BLaER1 treated with 17β-estradiol and CSF1 and Interleukin-3, amounts not matched to agents 10 nM and 100 nM (cell line): ENCODE measurements around the gene JUN.

Source experiments
- H3K27ac ChIP-seq, 11 experiments: shearing (Covaris generic); formaldehyde crosslinking; 2 replicates each; pipeline ENCODE4 v1.8.1; 2022
- H3K27me3 ChIP-seq, 11 experiments: shearing (Covaris generic); formaldehyde crosslinking; 2 replicates each; pipeline ENCODE4 v1.8.1; 2022
- H3K36me3 ChIP-seq, 11 experiments: shearing (Covaris generic); formaldehyde crosslinking; 2 replicates each; pipeline ENCODE4 v1.8.1; 2022
- H3K4me1 ChIP-seq, 10 experiments: shearing (Covaris generic); formaldehyde crosslinking; 2 replicates each; pipeline ENCODE4 v1.8.1; 2022
- H3K4me2 ChIP-seq, 11 experiments: shearing (Covaris generic); formaldehyde crosslinking; 2 replicates each; pipeline ENCODE4 v1.8.1; 2022
- H3K4me3 ChIP-seq, 10 experiments: shearing (Covaris generic); formaldehyde crosslinking; 2 replicates each; pipeline ENCODE4 v1.8.1; 2022
- H3K9ac ChIP-seq, 11 experiments: shearing (Covaris generic); formaldehyde crosslinking; 2 replicates each; pipeline ENCODE4 v1.8.1; 2022
- H3K9me3 ChIP-seq, 11 experiments: shearing (Covaris generic); formaldehyde crosslinking; replicated peaks in 1 of 11; 2 replicates each; pipeline ENCODE4 v1.8.1; 2022
- H4K20me1 ChIP-seq, 11 experiments: shearing (Covaris generic); formaldehyde crosslinking; 2 replicates each; pipeline ENCODE4 v1.8.1; 2022
- Cebpa-rat ChIP-seq, 11 experiments: shearing (Covaris generic); IDR thresholded peaks; 2 replicates each; pipeline ENCODE4 v1.8.1; 2022

The JUN gene

GRCh38 chr1:58763214-58763613 is 20.6 kb downstream of the JUN start:
- H3K4me1 ChIP-seq: no peaks in the 10 kb centered on the region
- no peaks in the 10 kb centered on the region for H3K9me3 ChIP-seq
- H4K20me1 ChIP-seq: no peaks in the 10 kb centered on the region
- no peak overlapping the region for H3K4me2 ChIP-seq
- H3K4me3 ChIP-seq: no peak overlapping the region
- H3K27ac ChIP-seq: no peak overlapping the region
- TF ChIP-seq Cebpa-rat (IDR thresholded peaks at IDR 0.05): no peak
- no peaks in the 10 kb centered on the region for H3K27me3 ChIP-seq
- no peaks in the 10 kb centered on the region for H3K36me3 ChIP-seq
- no peak overlapping the region for H3K9ac ChIP-seq

GRCh38 chr1:58762806-58763205 is 21.0 kb downstream of the JUN start:
- Histone ChIP-seq H3K27ac (no peak overlapping the region), H3K4me2 (no peak overlapping the region), H3K36me3 (no peaks in the 10 kb centered on the region), H3K27me3 (no peaks in the 10 kb centered on the region), H3K4me3 (no peak overlapping the region), H3K9ac (no peak overlapping the region), H3K9me3 (no peaks in the 10 kb centered on the region), H4K20me1 (no peaks in the 10 kb centered on the region), H3K4me1 (no peaks in the 10 kb centered on the region)
- no peak for TF ChIP-seq Cebpa-rat (IDR thresholded peaks at IDR 0.05)

- peak overlapping the region in 7 of 11 experiments; percentile 21 to 57 (median 44); a peak in 12 of 22 replicates for H3K27ac ChIP-seq
- H3K9ac ChIP-seq: peak overlapping the region in 1 of 11 experiments; percentile 34; a peak in 2 of 22 replicates
Observed at GRCh38 chr1:58755468-58755872, 28.4 kb downstream of the JUN start.

GRCh38 chr1:58754683-58755467 is 29.0 kb downstream of the JUN start:
- Histone ChIP-seq H4K20me1 (no peaks in the 10 kb centered on the region), H3K9ac (peak overlapping the region in 1 of 11 experiments; percentile 34; a peak in 2 of 22 replicates), H3K36me3 (no peaks in the 10 kb centered on the region), H3K4me1 (peaks cover 15 to 48% (median 23%) of the 10 kb centered on the region in 10 experiments; a peak in 19 of 20 replicates), H3K4me3 (no peak overlapping the region), H3K27ac (peak overlapping the region in 7 of 11 experiments; percentile 21 to 57 (median 44); a peak in 13 of 22 replicates), H3K9me3 (no peaks in the 10 kb centered on the region), H3K27me3 (no peaks in the 10 kb centered on the region), H3K4me2 (peak overlapping the region; percentile 23 to 85 (median 65); a peak in 21 of 22 replicates)
- TF ChIP-seq Cebpa-rat (IDR thresholded peaks at IDR 0.05): no peak

More at GRCh38 chr1:58755468-58755872, 28.4 kb downstream of the JUN start:
- Histone ChIP-seq H3K4me1 (peaks cover 15 to 48% (median 23%) of the 10 kb centered on the region in 10 experiments; a peak in 19 of 20 replicates), H3K36me3 (no peaks in the 10 kb centered on the region), H3K4me3 (no peak overlapping the region), H3K27me3 (no peaks in the 10 kb centered on the region), H4K20me1 (no peaks in the 10 kb centered on the region), H3K9me3 (no peaks in the 10 kb centered on the region), H3K4me2 (peak overlapping the region; percentile 23 to 85 (median 65))
- no peak for TF ChIP-seq Cebpa-rat (IDR thresholded peaks at IDR 0.05)

- no peak for TF ChIP-seq Cebpa-rat (IDR thresholded peaks at IDR 0.05)
- no peaks in the 10 kb centered on the region for H3K9me3 ChIP-seq
- H3K9ac ChIP-seq: no peak overlapping the region
- no peaks in the 10 kb centered on the region for H3K36me3 ChIP-seq
- H4K20me1 ChIP-seq: no peaks in the 10 kb centered on the region
- no peak overlapping the region for H3K4me3 ChIP-seq
- no peak overlapping the region; a peak in 1 of 22 replicates for H3K27ac ChIP-seq
- H3K4me2 ChIP-seq: peak overlapping the region in 4 of 11 experiments; percentile 2 to 85 (median 48); a peak in 4 of 22 replicates
- H3K27me3 ChIP-seq: no peaks in the 10 kb centered on the region
- H3K4me1 ChIP-seq: peaks cover 15 to 48% (median 23%) of the 10 kb centered on the region in 10 experiments; a peak in 19 of 20 replicates
Observed at GRCh38 chr1:58754073-58754613, 29.7 kb downstream of the JUN start.

GRCh38 chr1:58753431-58753866 is 30.4 kb downstream of the JUN start:
- no peak overlapping the region for H3K9ac ChIP-seq
- peaks cover 15 to 48% (median 23%) of the 10 kb centered on the region in 10 experiments; a peak in 19 of 20 replicates for H3K4me1 ChIP-seq
- H4K20me1 ChIP-seq: no peaks in the 10 kb centered on the region
- H3K9me3 ChIP-seq: no peaks in the 10 kb centered on the region
- H3K4me3 ChIP-seq: no peak overlapping the region
- 0 out of 22 replicates have a peak overlapping the region, but pooled peaks of 1 of the 11 experiments have one; percentile 40 for H3K4me2 ChIP-seq
- H3K27me3 ChIP-seq: no peaks in the 10 kb centered on the region
- TF ChIP-seq Cebpa-rat (IDR thresholded peaks at IDR 0.05): no peak
- H3K36me3 ChIP-seq: no peaks in the 10 kb centered on the region
- H3K27ac ChIP-seq: no peak overlapping the region

GRCh38 chr1:58749646-58750045 is 34.2 kb downstream of the JUN start:
- H3K27ac ChIP-seq: no peak overlapping the region
- H4K20me1 ChIP-seq: no peaks in the 10 kb centered on the region
- H3K4me2 ChIP-seq: no peak overlapping the region
- H3K9ac ChIP-seq: no peak overlapping the region
- H3K9me3 ChIP-seq: no peaks in the 10 kb centered on the region
- H3K36me3 ChIP-seq: no peaks in the 10 kb centered on the region
- no peak overlapping the region for H3K4me3 ChIP-seq
- H3K4me1 ChIP-seq: peaks cover 0 to 24% (median 5%) of the 10 kb centered on the region in 10 experiments; a peak in 13 of 20 replicates
- H3K27me3 ChIP-seq: no peaks in the 10 kb centered on the region
- no peak for TF ChIP-seq Cebpa-rat (IDR thresholded peaks at IDR 0.05)

- Histone ChIP-seq H3K9ac (no peak overlapping the region), H3K36me3 (no peaks in the 10 kb centered on the region), H4K20me1 (no peaks in the 10 kb centered on the region), H3K4me3 (no peak overlapping the region), H3K9me3 (no peaks in the 10 kb centered on the region), H3K4me2 (no peak overlapping the region), H3K4me1 (peaks cover 0 to 15% (median 0%) of the 10 kb centered on the region in 10 experiments; a peak in 5 of 20 replicates), H3K27ac (no peak overlapping the region), H3K27me3 (no peaks in the 10 kb centered on the region)
- no peak for TF ChIP-seq Cebpa-rat (IDR thresholded peaks at IDR 0.05)
Observed at GRCh38 chr1:58748666-58749065, 35.2 kb downstream of the JUN start.

- no peaks in the 10 kb centered on the region for H4K20me1 ChIP-seq
- no peak overlapping the region for H3K4me3 ChIP-seq
- no peak overlapping the region for H3K9ac ChIP-seq
- H3K4me1 ChIP-seq: no peaks in the 10 kb centered on the region
- no peak overlapping the region for H3K27ac ChIP-seq
- no peak overlapping the region for H3K4me2 ChIP-seq
- no peaks in the 10 kb centered on the region for H3K36me3 ChIP-seq
- no peak for TF ChIP-seq Cebpa-rat (IDR thresholded peaks at IDR 0.05)
- H3K9me3 ChIP-seq: no peaks in the 10 kb centered on the region
- H3K27me3 ChIP-seq: no peaks in the 10 kb centered on the region
Observed at GRCh38 chr1:58746757-58747156, 37.1 kb downstream of the JUN start.
